ENCODE data around the gene ADM5.

Gene ADM5

GRCh38 chr19:49705919-49706318, 16.5 kb downstream of the ADM5 start:
- TF ChIP-seq CTCF (IDR thresholded peaks at IDR 0.05; ENCODE audit: insufficient read depth, low read length, missing control alignments): no peak
- H3K4me3 ChIP-seq (ENCODE audit: low read depth, low read length): no peak overlapping the region
- DNase-seq (ENCODE audit: low read depth, low spot score): no peak
- POLR2A ChIA-PET: no interaction called here
- CTCF ChIA-PET: interaction anchor here (4.7 kb wide), 1 partner anchor 12 kb away, joined by 25 read pairs; no protein-coding TSS in a partner anchor

- ChIA-PET POLR2A (no interaction called here), CTCF (interaction anchor here (0.6 to 1.3 kb wide), 3 partner anchors 12 to 29 kb away, joined by 3 to 4 read pairs (median 4); no protein-coding TSS in a partner anchor)
- DNase-seq (ENCODE audit: low read depth, low spot score): no peak
- H3K4me3 ChIP-seq (ENCODE audit: low read depth, low read length): no peak overlapping the region
- TF ChIP-seq CTCF (IDR thresholded peaks at IDR 0.05; ENCODE audit: insufficient read depth, low read length, missing control alignments): no peak
Measured at GRCh38 chr19:49710372-49710951, 21.1 kb downstream of the ADM5 start.

- no peak for DNase-seq (ENCODE audit: low read depth, low spot score)
- TF ChIP-seq CTCF (IDR thresholded peaks at IDR 0.05; ENCODE audit: insufficient read depth, low read length, missing control alignments): no peak
- CTCF ChIA-PET: interaction anchor here (1.0 to 1.3 kb wide), 2 partner anchors 8 to 19 kb away, joined by 3 read pairs; no protein-coding TSS in a partner anchor
- no peak overlapping the region for H3K4me3 ChIP-seq (ENCODE audit: low read depth, low read length)
- POLR2A ChIA-PET: no interaction called here
Measured at GRCh38 chr19:49712397-49712859, 23.0 kb downstream of the ADM5 start.

- H3K4me3 ChIP-seq (ENCODE audit: low read depth, low read length): no peak overlapping the region
- DNase-seq (ENCODE audit: low read depth, low spot score): no peak
- CTCF ChIA-PET: interaction anchor here (1.0 to 1.3 kb wide), 3 partner anchors 9 to 20 kb away, joined by 3 to 4 read pairs (median 3); no protein-coding TSS in a partner anchor
- TF ChIP-seq CTCF (IDR thresholded peaks at IDR 0.05; ENCODE audit: insufficient read depth, low read length, missing control alignments): no peak
- POLR2A ChIA-PET: no interaction called here
Measured at GRCh38 chr19:49713236-49713845, 23.9 kb downstream of the ADM5 start.

GRCh38 chr19:49716154-49716553, 26.8 kb downstream of the ADM5 start:
- CTCF ChIA-PET: interaction anchor here (0.9 to 4.1 kb wide), 4 partner anchors 13 to 103 kb away, joined by 3 to 25 read pairs (median 6); no protein-coding TSS in a partner anchor

More at GRCh38 chr19:49716154-49716553, 26.8 kb downstream of the ADM5 start:
- TF ChIP-seq CTCF (IDR thresholded peaks at IDR 0.05; ENCODE audit: insufficient read depth, low read length, missing control alignments): no peak
- no peak overlapping the region for H3K4me3 ChIP-seq (ENCODE audit: low read depth, low read length)
- DNase-seq (ENCODE audit: low read depth, low spot score): no peak
- POLR2A ChIA-PET: no interaction called here
